Smooth muscle cell (in vitro differentiated cells): ENCODE results near the gene PCIF1. TPM values are rescaled to one million over a fixed set of nuclear protein-coding genes. Genes with fewer than 3 reads are reported as not detected.

Experiments
- DNase-seq: peaks from one replicate; lab custom pipeline; 2025; ENCODE audit not compliant: unreplicated experiment; lab: John Stamatoyannopoulos, UW
- H2AFZ ChIP-seq: fragments of 200-600 bp; sonication (generic); 2 replicates; pipeline ENCODE4 v1.6.0; 2016; ENCODE audit warnings: antibody characterized with exemption, low read depth, mild to moderate bottlenecking
- H3F3A ChIP-seq: fragments of 200-600 bp; sonication (generic); 2 replicates; pipeline ENCODE4 v1.6.0; 2017; ENCODE audit warnings: antibody characterized with exemption, low read depth
- H3K27ac ChIP-seq: fragments of 200-600 bp; sonication (generic); 2 replicates; pipeline ENCODE4 v1.5.1; 2016; ENCODE audit warnings: low read depth, mild to moderate bottlenecking
- H3K27me3 ChIP-seq: fragments of 200-600 bp; sonication (generic); 2 replicates; pipeline ENCODE4 v1.6.1; 2016; ENCODE audit warnings: low read depth, mild to moderate bottlenecking
- H3K36me3 ChIP-seq: fragments of 200-600 bp; sonication (generic); 2 replicates; pipeline ENCODE4 v1.5.1; 2016; ENCODE audit warnings: low read depth
- H3K4me1 ChIP-seq: fragments of 200-600 bp; sonication (generic); 2 replicates; pipeline ENCODE4 v1.5.1; 2016; ENCODE audit warnings: low read depth
- H3K4me2 ChIP-seq: fragments of 200-600 bp; sonication (generic); 2 replicates; pipeline ENCODE4 v1.6.0; 2016; ENCODE audit warnings: mild to moderate bottlenecking
- H3K4me3 ChIP-seq: fragments of 200-600 bp; sonication (generic); 2 replicates; pipeline ENCODE4 v1.5.1; 2016; ENCODE audit warnings: mild to moderate bottlenecking
- H3K79me2 ChIP-seq: fragments of 200-600 bp; sonication (generic); 2 replicates; pipeline ENCODE4 v1.6.0; 2016; ENCODE audit warnings: low read depth, mild to moderate bottlenecking
- H3K9ac ChIP-seq: fragments of 200-600 bp; sonication (generic); 2 replicates; pipeline ENCODE4 v1.6.0; 2016; ENCODE audit warnings: low read depth
- H3K9me3 ChIP-seq: fragments of 200-600 bp; sonication (generic); replicated peaks from 2 replicates; pipeline ENCODE4 v1.5.1; 2016; ENCODE audit warnings: low read depth
- H4K20me1 ChIP-seq: fragments of 200-600 bp; sonication (generic); 2 replicates; pipeline ENCODE4 v1.6.0; 2016; ENCODE audit warnings: low read depth
- CTCF ChIP-seq: fragments of 200-600 bp; sonication (generic); IDR thresholded peaks from 2 replicates; pipeline ENCODE4 v1.5.1; 2017; ENCODE audit warnings: borderline replicate concordance, mild to moderate bottlenecking, antibody characterized with exemption; ENCODE audit not compliant: insufficient read depth, poor library complexity, severe bottlenecking
- WGBS: methylation state at CpG from one replicate; pipeline ENCODE4 v1.1.7; 2016; ENCODE audit warnings: low lambda C conversion rate; 5-methylcytosine and 5-hydroxymethylcytosine counted together
- polyA plus RNA-seq: library from polyadenylated mRNA; unstranded; fragments of >200 nt; fragmentation: Nextera tagmentation; extraction: Ambion mirVana; gene quantifications from 2 replicates; pipeline ENCODE4 v1.2.1, GENCODE V29; 2016
- total RNA-seq: library from RNA; depleted of rRNA; stranded (reverse); fragments of >200 nt; gene quantifications from 2 replicates; pipeline ENCODE4 v1.2.3, GENCODE V29; 2014

PCIF1 gene
- total and polyA plus RNA-seq, 2 experiments from 2014 or later, result 13.5 to 38.9 TPM

- Histone ChIP-seq H3K4me3 (no peak overlapping the region), H3K4me2 (no peak overlapping the region), H3K79me2 (no peaks in the 10 kb centered on the region), H3K9me3 (no peaks in the 10 kb centered on the region), H3K36me3 (peaks cover 24% of the 10 kb centered on the region), H3K9ac (no peak overlapping the region), H4K20me1 (no peaks in the 10 kb centered on the region), H3K27ac (no peak overlapping the region), H2AFZ (no peak overlapping the region), H3K27me3 (no peaks in the 10 kb centered on the region), H3F3A (no peaks in the 10 kb centered on the region), H3K4me1 (no peaks in the 10 kb centered on the region)
- DNase-seq, result no peak
- WGBS, result 97% methylated on average over 14 of the region's 14 CpGs
- TF ChIP-seq CTCF, result no peak
These were observed 25.6 kb downstream of the PCIF1 start for GRCh38 chr20:45959956-45960630.

- no peak for DNase-seq
- H3K4me1 ChIP-seq, result no peaks in the 10 kb centered on the region
These were observed 27.7 kb downstream of the PCIF1 start for GRCh38 chr20:45962031-45962755.

GRCh38 chr20:45963059-45964005 lies 28.8 kb downstream of the PCIF1 start:
- Histone ChIP-seq H3K79me2 (no peaks in the 10 kb centered on the region), H3K4me2 (no peak overlapping the region), H4K20me1 (peaks cover 9% of the 10 kb centered on the region), H3K4me1 (no peaks in the 10 kb centered on the region), H3K4me3 (no peak overlapping the region), H3K9ac (no peak overlapping the region), H3K36me3 (peaks cover 34% of the 10 kb centered on the region), H3K27ac (no peak overlapping the region), H3K27me3 (no peaks in the 10 kb centered on the region), H3F3A (no peaks in the 10 kb centered on the region), H2AFZ (no peak overlapping the region), H3K9me3 (no peaks in the 10 kb centered on the region)
- WGBS, result 95% methylated on average over 34 of the region's 34 CpGs
- TF ChIP-seq CTCF, result peak; percentile 26
- DNase-seq, result no peak

More at GRCh38 chr20:45962031-45962755, 27.7 kb downstream of the PCIF1 start:
- no peak overlapping the region for H3K27ac ChIP-seq
- H3K9ac ChIP-seq, result no peak overlapping the region
- no peak overlapping the region for H3K4me3 ChIP-seq
- 96% methylated on average over 26 of the region's 26 CpGs for WGBS
- no peak overlapping the region for H3K4me2 ChIP-seq
- H3F3A ChIP-seq, result no peaks in the 10 kb centered on the region
- no peaks in the 10 kb centered on the region for H3K79me2 ChIP-seq
- no peaks in the 10 kb centered on the region for H3K27me3 ChIP-seq
- H3K9me3 ChIP-seq, result no peaks in the 10 kb centered on the region
- no peaks in the 10 kb centered on the region for H4K20me1 ChIP-seq
- no peak overlapping the region for H2AFZ ChIP-seq
- no peak for TF ChIP-seq CTCF
- H3K36me3 ChIP-seq, result peaks cover 32% of the 10 kb centered on the region
